KBM-7 (cell line): ENCODE results near the gene KREMEN1.

Experiments
- DNase-seq: peaks from one replicate; pipeline ENCODE4 v3.0.0-alpha.2; 2015
- in situ Hi-C: fragments of 300-500 bp; cut with MboI; formaldehyde crosslinking; loops from 2 replicates; pipeline ENCODE4 v1.14.3; 2020; ENCODE audit warnings: low sequenced_read_pairs, low pct_unique_long_range_greater_than_20kb, mixed read lengths

KREMEN1 gene

GRCh38 chr22:29093501-29094300, 20.9 kb downstream of the KREMEN1 start:
- in situ Hi-C loops, result no loop called here
- no peak for DNase-seq

GRCh38 chr22:29095459-29095858, 22.6 kb downstream of the KREMEN1 start:
- DNase-seq, result no peak
- in situ Hi-C loops, result no loop called here

- in situ Hi-C loops, result no loop called here
- DNase-seq, result no peak
Observed at GRCh38 chr22:29096736-29097669, 24.2 kb downstream of the KREMEN1 start.

GRCh38 chr22:29098296-29098695, 25.5 kb downstream of the KREMEN1 start:
- DNase-seq, result no peak
- in situ Hi-C loops, result no loop called here

- no peak for DNase-seq
- in situ Hi-C loops, result no loop called here
Observed at GRCh38 chr22:29102300-29102699, 29.5 kb downstream of the KREMEN1 start.

GRCh38 chr22:29103121-29103520, 30.3 kb downstream of the KREMEN1 start:
- in situ Hi-C loops, result no loop called here

GRCh38 chr22:29105468-29105867, 32.6 kb downstream of the KREMEN1 start:
- DNase-seq, result no peak
- in situ Hi-C loops, result no loop called here

More at GRCh38 chr22:29103121-29103520, 30.3 kb downstream of the KREMEN1 start:
- no peak for DNase-seq

- in situ Hi-C loops, result no loop called here
- no peak for DNase-seq
Observed at GRCh38 chr22:29106839-29107238, 34.0 kb downstream of the KREMEN1 start.

GRCh38 chr22:29108137-29108536, 35.3 kb downstream of the KREMEN1 start:
- DNase-seq, result no peak
- in situ Hi-C loops, result no loop called here

GRCh38 chr22:29109822-29110221, 37.0 kb downstream of the KREMEN1 start:
- in situ Hi-C loops, result no loop called here
- no peak for DNase-seq

- in situ Hi-C loops, result no loop called here
- DNase-seq, result no peak
Observed at GRCh38 chr22:29110946-29111345, 38.1 kb downstream of the KREMEN1 start.

GRCh38 chr22:29112121-29112520, 39.3 kb downstream of the KREMEN1 start:
- no peak for DNase-seq
- in situ Hi-C loops, result no loop called here

GRCh38 chr22:29112681-29113080, 39.8 kb downstream of the KREMEN1 start:
- no peak for DNase-seq
- in situ Hi-C loops, result no loop called here

GRCh38 chr22:29113319-29113718, 40.5 kb downstream of the KREMEN1 start:
- no peak for DNase-seq
- in situ Hi-C loops, result no loop called here

- in situ Hi-C loops, result no loop called here
- DNase-seq, result no peak
Observed at GRCh38 chr22:29114392-29114791, 41.6 kb downstream of the KREMEN1 start.

- in situ Hi-C loops, result no loop called here
- no peak for DNase-seq
Observed at GRCh38 chr22:29115682-29116288, 43.0 kb downstream of the KREMEN1 start.

GRCh38 chr22:29116397-29117123, 43.7 kb downstream of the KREMEN1 start:
- in situ Hi-C loops, result no loop called here
- no peak for DNase-seq

GRCh38 chr22:29117799-29118477, 45.1 kb downstream of the KREMEN1 start:
- no peak for DNase-seq
- in situ Hi-C loops, result no loop called here
